ENCODE measurements around the gene NMNAT2.

- TF ChIP-seq EP300 (IDR thresholded peaks at IDR 0.05) (no peak), CTCF (IDR thresholded peaks at IDR 0.05) (no peak)
Measured at GRCh38 chr1:183438060-183438459, 19.9 kb upstream of the NMNAT2 start.
